Astrocyte (in vitro differentiated cells and primary cell): Measurements from ENCODE around the gene IL16. TPM values are rescaled to one million over a fixed set of nuclear protein-coding genes. Genes with fewer than 3 reads are reported as not detected.

ENCODE experiments used
- DNase-seq: peaks from one replicate; pipeline ENCODE4 v3.0.0-alpha.2; 2010; ENCODE audit warnings: low read depth
- FAIRE-seq: peaks from 2 replicates; lab custom pipeline; 2011; peaks lifted over from hg19 to GRCh38; lab: Jason Lieb, UNC
- H2AFZ ChIP-seq: 2 replicates; pipeline ENCODE4 v1.6.0; 2012; ENCODE audit warnings: low read depth, low read length, inconsistent platforms
- H3K27ac ChIP-seq: 2 replicates; pipeline ENCODE4 v1.5.1; 2011; ENCODE audit warnings: low read depth, low read length, inconsistent platforms
- H3K27me3 ChIP-seq: 2 replicates; pipeline ENCODE4 v1.6.0; 2011; ENCODE audit warnings: low read length, inconsistent platforms; ENCODE audit not compliant: insufficient read depth
- H3K36me3 ChIP-seq: 2 replicates; pipeline ENCODE4 v1.5.1; 2011; ENCODE audit warnings: low read length, inconsistent platforms; ENCODE audit not compliant: insufficient read depth
- H3K4me1 ChIP-seq: 2 replicates; pipeline ENCODE4 v1.5.1; 2011; ENCODE audit warnings: low read length, inconsistent platforms; ENCODE audit not compliant: insufficient read depth
- H3K4me2 ChIP-seq: 2 replicates; pipeline ENCODE4 v1.6.0; 2012; ENCODE audit warnings: low read length, inconsistent platforms
- H3K4me3 ChIP-seq: 2 replicates; pipeline ENCODE4 v1.5.1; 2011; ENCODE audit warnings: low read depth, mild to moderate bottlenecking, low read length, inconsistent platforms; ENCODE audit not compliant: insufficient read depth
- H3K79me2 ChIP-seq: 2 replicates; pipeline ENCODE4 v1.6.0; 2012; ENCODE audit warnings: mild to moderate bottlenecking, low read length, inconsistent platforms; ENCODE audit not compliant: insufficient read depth
- H3K9ac ChIP-seq: 2 replicates; pipeline ENCODE4 v1.6.0; 2012; ENCODE audit warnings: mild to moderate bottlenecking, low read length, inconsistent platforms
- H3K9me3 ChIP-seq: 2 replicates; pipeline ENCODE4 v1.5.1; 2012; ENCODE audit warnings: low read depth, mild to moderate bottlenecking, low read length, inconsistent platforms; ENCODE audit not compliant: insufficient read depth
- H4K20me1 ChIP-seq: 2 replicates; pipeline ENCODE4 v1.6.0; 2012; ENCODE audit warnings: low read length, inconsistent platforms; ENCODE audit not compliant: insufficient read depth
- H3K27ac Mint-ChIP-seq: one replicate; pipeline ENCODE4 v1.8.0; 2021; ENCODE audit warnings: mild to moderate bottlenecking, mixed read lengths; ENCODE audit not compliant: unreplicated experiment
- H3K27me3 Mint-ChIP-seq: one replicate; pipeline ENCODE4 v1.8.0; 2021; ENCODE audit warnings: low read depth, mixed read lengths; ENCODE audit not compliant: unreplicated experiment
- H3K36me3 Mint-ChIP-seq: one replicate; pipeline ENCODE4 v1.8.0; 2021; ENCODE audit warnings: low read depth, mixed read lengths; ENCODE audit not compliant: unreplicated experiment
- H3K4me1 Mint-ChIP-seq: one replicate; pipeline ENCODE4 v1.8.0; 2021; ENCODE audit warnings: low read depth, mixed read lengths; ENCODE audit not compliant: unreplicated experiment
- H3K4me3 Mint-ChIP-seq: one replicate; pipeline ENCODE4 v1.8.0; 2021; ENCODE audit warnings: mild to moderate bottlenecking, moderate library complexity, mixed read lengths; ENCODE audit not compliant: unreplicated experiment
- H3K9me3 Mint-ChIP-seq: one replicate; pipeline ENCODE4 v1.8.0; 2021; ENCODE audit warnings: mild to moderate bottlenecking, mixed read lengths; ENCODE audit not compliant: unreplicated experiment
- EZH2 ChIP-seq: IDR thresholded peaks from 2 replicates; pipeline ENCODE4 v1.6.1; 2012; ENCODE audit warnings: mild to moderate bottlenecking, low read length, inconsistent platforms; ENCODE audit not compliant: insufficient read depth
- total RNA-seq: library from RNA; stranded (reverse); gene quantifications from 2 replicates; pipeline ENCODE4 v1.2.1, GENCODE V29; 2021
- TF ChIP-seq, protein P1 (sequence below): IDR thresholded peaks from 2 replicates; pipeline ENCODE4 v1.5.1; 2011; ENCODE audit warnings: low read depth, mild to moderate bottlenecking, inconsistent platforms, low read length, moderate library complexity; ENCODE audit not compliant: insufficient read depth

IL16 gene
- total RNA-seq, 1 donor from 2014 or later: 0.36 TPM

DNA sequence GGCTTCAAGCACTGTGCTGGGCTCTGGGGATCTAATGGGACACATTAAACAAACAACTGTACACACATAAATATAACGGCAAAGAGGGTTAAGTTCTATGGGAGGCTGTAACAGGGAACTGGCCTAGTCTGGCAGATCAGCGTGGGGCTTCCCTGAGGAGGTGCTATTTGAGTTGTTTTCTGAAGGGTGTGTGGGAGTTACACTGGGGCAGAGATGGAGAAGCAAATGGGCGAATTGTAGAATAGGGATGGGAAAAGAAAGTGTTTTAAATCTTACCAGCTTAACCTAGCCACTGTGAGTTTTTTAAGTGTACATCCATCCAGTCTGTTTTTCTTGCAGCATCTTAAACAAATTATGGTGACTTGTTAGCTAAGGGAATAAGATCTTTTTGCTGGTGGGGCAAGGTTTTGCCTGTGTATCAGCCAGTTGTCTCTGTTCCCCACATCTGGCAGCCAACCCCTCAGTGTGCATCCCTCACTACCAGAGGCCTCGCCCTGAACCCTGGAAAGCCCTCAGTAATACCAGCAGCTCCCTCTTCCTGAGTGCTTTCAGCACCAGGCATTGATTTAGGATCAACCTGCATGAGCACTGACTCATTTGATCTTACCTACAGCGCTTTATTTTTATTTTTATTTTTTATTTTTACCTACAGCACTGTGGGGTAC, 10.9 kb upstream of the IL16 start:
- no peak overlapping the region for H3K4me3 Mint-ChIP-seq

DNA sequence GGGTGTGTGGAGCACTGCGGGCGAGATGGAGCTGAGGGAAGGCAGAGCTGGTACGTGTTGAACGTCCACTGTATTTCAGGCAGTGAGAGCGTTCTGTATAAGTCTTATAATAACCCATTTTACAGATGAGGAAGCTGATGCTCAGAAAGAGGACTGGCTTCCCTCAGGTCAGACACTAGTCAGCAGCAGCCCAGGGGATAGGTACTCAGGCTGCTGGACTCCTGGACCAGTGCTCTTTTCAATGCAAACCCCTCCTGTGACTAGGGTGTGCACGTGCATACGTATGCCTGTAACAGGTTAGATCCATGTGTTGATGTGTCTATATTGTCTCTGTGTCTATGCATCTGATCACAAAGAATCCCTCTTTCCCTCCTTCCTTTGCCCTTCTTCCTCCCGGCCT, 8.3 kb upstream of the IL16 start:
- Histone ChIP-seq H3K4me2 (no peak overlapping the region), H3K4me1 (peaks cover 3% of the 10 kb centered on the region), H3K36me3 (no peaks in the 10 kb centered on the region), H3K9ac (no peak overlapping the region), H4K20me1 (no peaks in the 10 kb centered on the region), H3K27ac (no peak overlapping the region), H3K4me3 (no peak overlapping the region), H3K79me2 (no peaks in the 10 kb centered on the region), H3K9me3 (no peaks in the 10 kb centered on the region), H3K27me3 (peaks cover 5% of the 10 kb centered on the region), H2AFZ (no peak overlapping the region)
- DNase-seq (no peak), FAIRE-seq (no peak)
- Mint-ChIP-seq H3K4me3 (no peak overlapping the region), H3K27me3 (peaks cover 15% of the 10 kb centered on the region), H3K9me3 (peaks cover 5% of the 10 kb centered on the region), H3K36me3 (no peaks in the 10 kb centered on the region), H3K4me1 (peaks cover 7% of the 10 kb centered on the region), H3K27ac (no peak overlapping the region)
- no peak for TF ChIP-seq EZH2
- TF ChIP-seq, protein P1, sequence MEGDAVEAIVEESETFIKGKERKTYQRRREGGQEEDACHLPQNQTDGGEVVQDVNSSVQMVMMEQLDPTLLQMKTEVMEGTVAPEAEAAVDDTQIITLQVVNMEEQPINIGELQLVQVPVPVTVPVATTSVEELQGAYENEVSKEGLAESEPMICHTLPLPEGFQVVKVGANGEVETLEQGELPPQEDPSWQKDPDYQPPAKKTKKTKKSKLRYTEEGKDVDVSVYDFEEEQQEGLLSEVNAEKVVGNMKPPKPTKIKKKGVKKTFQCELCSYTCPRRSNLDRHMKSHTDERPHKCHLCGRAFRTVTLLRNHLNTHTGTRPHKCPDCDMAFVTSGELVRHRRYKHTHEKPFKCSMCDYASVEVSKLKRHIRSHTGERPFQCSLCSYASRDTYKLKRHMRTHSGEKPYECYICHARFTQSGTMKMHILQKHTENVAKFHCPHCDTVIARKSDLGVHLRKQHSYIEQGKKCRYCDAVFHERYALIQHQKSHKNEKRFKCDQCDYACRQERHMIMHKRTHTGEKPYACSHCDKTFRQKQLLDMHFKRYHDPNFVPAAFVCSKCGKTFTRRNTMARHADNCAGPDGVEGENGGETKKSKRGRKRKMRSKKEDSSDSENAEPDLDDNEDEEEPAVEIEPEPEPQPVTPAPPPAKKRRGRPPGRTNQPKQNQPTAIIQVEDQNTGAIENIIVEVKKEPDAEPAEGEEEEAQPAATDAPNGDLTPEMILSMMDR: no peak

More for the DNA sequence above, 10.9 kb upstream of the IL16 start:
- Histone ChIP-seq H3K27ac (no peak overlapping the region), H2AFZ (no peak overlapping the region), H4K20me1 (no peaks in the 10 kb centered on the region), H3K9me3 (no peaks in the 10 kb centered on the region), H3K4me3 (no peak overlapping the region), H3K4me2 (no peak overlapping the region), H3K9ac (no peak overlapping the region), H3K79me2 (no peaks in the 10 kb centered on the region), H3K4me1 (peaks cover 3% of the 10 kb centered on the region), H3K27me3 (peaks cover 16% of the 10 kb centered on the region), H3K36me3 (no peaks in the 10 kb centered on the region)
- no peak for TF ChIP-seq EZH2
- TF ChIP-seq, protein P1: no peak
- Mint-ChIP-seq H3K27ac (no peak overlapping the region), H3K4me1 (peaks cover 10% of the 10 kb centered on the region), H3K27me3 (peaks cover 8% of the 10 kb centered on the region), H3K36me3 (no peaks in the 10 kb centered on the region), H3K9me3 (peaks cover 5% of the 10 kb centered on the region)
- DNase-seq (no peak), FAIRE-seq (no peak)

DNA sequence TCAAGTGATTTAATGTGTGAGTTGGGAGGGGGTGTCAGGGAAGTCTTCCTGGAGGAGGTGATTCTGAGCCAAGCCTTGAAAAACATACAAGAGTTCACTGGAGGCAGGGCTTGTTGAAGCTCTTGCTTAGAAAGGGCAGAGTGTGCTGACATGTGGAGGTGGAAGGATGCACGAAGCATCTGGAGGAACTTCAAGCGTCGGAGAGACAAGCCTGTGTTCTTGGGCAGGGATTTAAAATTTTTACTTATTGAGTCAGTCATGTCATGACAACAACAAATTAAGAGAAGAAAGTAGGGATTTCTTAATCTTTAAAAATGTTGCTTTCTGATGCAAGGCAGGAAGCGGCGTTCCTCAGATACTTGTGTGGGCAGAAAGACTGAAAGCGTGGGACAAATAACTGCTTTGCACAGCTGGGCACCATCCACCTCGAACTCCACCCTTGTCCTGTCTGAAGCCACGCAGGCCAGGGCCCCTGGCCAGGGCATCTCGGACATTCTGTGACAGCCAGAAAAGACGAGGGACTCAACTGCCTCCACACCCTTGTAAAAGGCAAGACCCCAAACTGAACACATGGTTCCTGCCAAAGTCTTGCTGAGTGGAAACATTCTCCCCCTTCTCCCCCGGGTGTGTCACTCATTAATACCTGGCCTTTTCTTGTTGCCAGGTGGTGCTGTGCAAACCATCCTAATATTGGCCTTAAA, 6.9 kb upstream of the IL16 start:
- TF ChIP-seq, protein P1: no peak
- no peak for TF ChIP-seq EZH2
- H3K27me3 Mint-ChIP-seq: peaks cover 15% of the 10 kb centered on the region
- H2AFZ ChIP-seq: no peak overlapping the region
- peaks cover 3% of the 10 kb centered on the region for H3K4me1 ChIP-seq
- H3K9me3 ChIP-seq: no peaks in the 10 kb centered on the region
- no peaks in the 10 kb centered on the region for H4K20me1 ChIP-seq
- DNase-seq (peak; percentile 86), FAIRE-seq (peak; percentile 23)
- no peaks in the 10 kb centered on the region for H3K79me2 ChIP-seq
- H3K9me3 Mint-ChIP-seq: peaks cover under 1% of the 10 kb centered on the region
- peaks cover 5% of the 10 kb centered on the region for H3K27me3 ChIP-seq
- H3K36me3 ChIP-seq: no peaks in the 10 kb centered on the region
- H3K4me1 Mint-ChIP-seq: peaks cover 7% of the 10 kb centered on the region
- H3K4me3 Mint-ChIP-seq: no peak overlapping the region
- H3K36me3 Mint-ChIP-seq: no peaks in the 10 kb centered on the region
- H3K27ac Mint-ChIP-seq: peak overlapping the region; percentile 50
- no peak overlapping the region for H3K27ac ChIP-seq
- no peak overlapping the region for H3K9ac ChIP-seq
- H3K4me3 ChIP-seq: no peak overlapping the region
- H3K4me2 ChIP-seq: peak overlapping the region; percentile 12
